ENCODE measurements around the gene SLC9A9.

DNA sequence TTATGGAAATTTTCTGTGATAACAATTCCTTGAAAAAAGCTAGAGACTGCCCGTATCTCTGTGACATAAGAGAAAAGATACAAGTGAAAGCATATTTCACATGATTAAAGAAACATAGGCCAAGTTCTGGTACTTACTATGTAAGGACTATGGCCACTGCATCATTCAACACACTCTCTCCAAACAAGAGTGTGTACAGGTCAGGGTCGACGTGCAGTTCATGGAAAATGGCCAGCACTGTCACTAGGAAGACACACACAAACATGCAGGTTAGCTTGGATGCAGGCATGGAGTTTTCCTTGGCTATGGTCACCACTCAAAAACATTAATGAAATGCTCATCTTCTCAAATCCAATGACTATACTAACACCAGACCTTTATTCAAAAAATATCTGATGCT, 196.2 kb downstream of the SLC9A9 start:
- TF ChIP-seq POLR2A (IDR thresholded peaks at IDR 0.05): no peak
- TF ChIP-seq CTCF (IDR thresholded peaks at IDR 0.05 in 4 of 5, conservative IDR thresholded peaks at IDR 0.05 in 1 of 5): no peak
